DND-41 (cell line): ENCODE results near the gene CFAP299.

Experiments
- EZH2 ChIP-seq: IDR thresholded peaks from 3 replicates; pipeline ENCODE4 v1.6.1; 2012; ENCODE audit warnings: borderline replicate concordance, low read depth, mild to moderate bottlenecking, moderate library complexity, low read length, inconsistent platforms; ENCODE audit not compliant: severe bottlenecking
- TF ChIP-seq, protein P1 (sequence below): IDR thresholded peaks from 2 replicates; pipeline ENCODE4 v1.5.1; 2012; ENCODE audit warnings: borderline replicate concordance, low read length, moderate library complexity, mild to moderate bottlenecking; ENCODE audit not compliant: poor library complexity, severe bottlenecking; ENCODE audit errors: extremely low read depth

- TF ChIP-seq, protein P1, sequence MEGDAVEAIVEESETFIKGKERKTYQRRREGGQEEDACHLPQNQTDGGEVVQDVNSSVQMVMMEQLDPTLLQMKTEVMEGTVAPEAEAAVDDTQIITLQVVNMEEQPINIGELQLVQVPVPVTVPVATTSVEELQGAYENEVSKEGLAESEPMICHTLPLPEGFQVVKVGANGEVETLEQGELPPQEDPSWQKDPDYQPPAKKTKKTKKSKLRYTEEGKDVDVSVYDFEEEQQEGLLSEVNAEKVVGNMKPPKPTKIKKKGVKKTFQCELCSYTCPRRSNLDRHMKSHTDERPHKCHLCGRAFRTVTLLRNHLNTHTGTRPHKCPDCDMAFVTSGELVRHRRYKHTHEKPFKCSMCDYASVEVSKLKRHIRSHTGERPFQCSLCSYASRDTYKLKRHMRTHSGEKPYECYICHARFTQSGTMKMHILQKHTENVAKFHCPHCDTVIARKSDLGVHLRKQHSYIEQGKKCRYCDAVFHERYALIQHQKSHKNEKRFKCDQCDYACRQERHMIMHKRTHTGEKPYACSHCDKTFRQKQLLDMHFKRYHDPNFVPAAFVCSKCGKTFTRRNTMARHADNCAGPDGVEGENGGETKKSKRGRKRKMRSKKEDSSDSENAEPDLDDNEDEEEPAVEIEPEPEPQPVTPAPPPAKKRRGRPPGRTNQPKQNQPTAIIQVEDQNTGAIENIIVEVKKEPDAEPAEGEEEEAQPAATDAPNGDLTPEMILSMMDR, result no peak
- TF ChIP-seq EZH2, result no peak
These were observed 49.1 kb upstream of the CFAP299 start for GRCh38 chr4:80286451-80286850.
